OCI-LY1 (cell line): ENCODE measurements around the gene PDE4C.

ENCODE experiments used
- H2AFZ ChIP-seq: fragments of 200-600 bp; sonication (generic), shearing (Covaris generic); 2 replicates; pipeline ENCODE4 v1.6.0; 2014; ENCODE audit warnings: antibody characterized with exemption, mild to moderate bottlenecking, low read length
- H3F3A ChIP-seq: fragments of 200-600 bp; sonication (generic), shearing (Covaris generic); 2 replicates; pipeline ENCODE4 v1.6.0; 2014; ENCODE audit warnings: mild to moderate bottlenecking, antibody characterized with exemption, low read length, moderate library complexity; ENCODE audit not compliant: insufficient read depth
- H3K27ac ChIP-seq: fragments of 200-600 bp; sonication (generic); 2 replicates; pipeline ENCODE4 v1.5.1; 2014; ENCODE audit warnings: low read length, mixed run types, mild to moderate bottlenecking, low read depth; ENCODE audit not compliant: poor library complexity, severe bottlenecking
- H3K27me3 ChIP-seq: fragments of 200-600 bp; sonication (generic); 2 replicates; pipeline ENCODE4 v1.6.0; 2014; ENCODE audit warnings: antibody characterized with exemption, mild to moderate bottlenecking, low read length, moderate library complexity; ENCODE audit not compliant: insufficient read depth
- H3K36me3 ChIP-seq: fragments of 200-600 bp; sonication (generic); 2 replicates; pipeline ENCODE4 v1.6.1; 2014; ENCODE audit warnings: mild to moderate bottlenecking, antibody characterized with exemption, low read length, moderate library complexity, mixed read lengths; ENCODE audit not compliant: insufficient read depth
- H3K4me1 ChIP-seq: fragments of 200-600 bp; sonication (generic); 2 replicates; pipeline ENCODE4 v1.5.1; 2014; ENCODE audit warnings: mild to moderate bottlenecking, low read length, moderate library complexity; ENCODE audit not compliant: insufficient read depth, severe bottlenecking
- H3K4me2 ChIP-seq: fragments of 200-600 bp; sonication (generic), shearing (Covaris generic); 2 replicates; pipeline ENCODE4 v1.6.1; 2014; ENCODE audit warnings: low read length
- H3K4me3 ChIP-seq: fragments of 200-600 bp; sonication (generic); 2 replicates; pipeline ENCODE4 v1.5.1; 2014; ENCODE audit warnings: low read length, low read depth, mild to moderate bottlenecking, mixed read lengths; ENCODE audit not compliant: poor library complexity, severe bottlenecking
- H3K79me2 ChIP-seq: fragments of 200-600 bp; shearing (Covaris generic); 2 replicates; pipeline ENCODE4 v1.6.1; 2016; ENCODE audit warnings: mixed run types, low read length, mixed read lengths; ENCODE audit not compliant: insufficient read depth
- H3K9ac ChIP-seq: fragments of 200-600 bp; sonication (generic), shearing (Covaris generic); 2 replicates; pipeline ENCODE4 v1.6.1; 2014; ENCODE audit warnings: mild to moderate bottlenecking, low read length, mixed read lengths
- H3K9me2 ChIP-seq: fragments of 200-600 bp; sonication (generic), shearing (Covaris generic); 2 replicates; pipeline ENCODE4 v1.6.1; 2014; ENCODE audit warnings: low read depth, mild to moderate bottlenecking, low read length, mixed read lengths
- H3K9me3 ChIP-seq: fragments of 200-600 bp; shearing (Covaris generic); 2 replicates; pipeline ENCODE4 v1.6.1; 2014; ENCODE audit warnings: low read length, mixed read lengths
- H4K20me1 ChIP-seq: fragments of 200-600 bp; sonication (generic), shearing (Covaris generic); 2 replicates; pipeline ENCODE4 v1.6.0; 2016; ENCODE audit warnings: mild to moderate bottlenecking, low read length; ENCODE audit not compliant: insufficient read depth
- CTCF ChIP-seq: fragments of 200-600 bp; sonication (generic), shearing (Covaris generic); IDR thresholded peaks from 2 replicates; pipeline ENCODE4 v1.5.1; 2017; ENCODE audit warnings: mild to moderate bottlenecking, antibody characterized with exemption, low read length, moderate library complexity, mixed read lengths
- EZH2 ChIP-seq: fragments of 200-600 bp; sonication (generic), shearing (Covaris generic); IDR thresholded peaks from 2 replicates; pipeline ENCODE4 v1.8.0; 2017; ENCODE audit warnings: borderline replicate concordance, mixed run types, mild to moderate bottlenecking, antibody characterized with exemption, low read length, moderate library complexity, mixed read lengths

The PDE4C gene

GRCh38 chr19:18269070-18269723, 43.0 kb upstream of the PDE4C start:
- Histone ChIP-seq H3K4me2 (no peak overlapping the region), H3K79me2 (no peaks in the 10 kb centered on the region), H3F3A (no peaks in the 10 kb centered on the region), H3K36me3 (no peaks in the 10 kb centered on the region), H3K4me3 (no peak overlapping the region), H3K4me1 (no peaks in the 10 kb centered on the region), H3K9me3 (no peaks in the 10 kb centered on the region), H4K20me1 (no peaks in the 10 kb centered on the region), H2AFZ (no peak overlapping the region), H3K27ac (no peak overlapping the region), H3K9me2 (no peaks in the 10 kb centered on the region), H3K9ac (no peak overlapping the region), H3K27me3 (no peaks in the 10 kb centered on the region; the same call in 1 of the 2 replicates)
- TF ChIP-seq EZH2 (no peak), CTCF (no peak)

GRCh38 chr19:18266771-18267686, 40.8 kb upstream of the PDE4C start:
- H3K4me3 ChIP-seq, result no peak overlapping the region
- no peak overlapping the region for H3K4me2 ChIP-seq
- H3K27me3 ChIP-seq, result no peaks in the 10 kb centered on the region; the same call in 1 of the 2 replicates
- no peaks in the 10 kb centered on the region for H3K9me2 ChIP-seq
- H3K9me3 ChIP-seq, result no peaks in the 10 kb centered on the region
- no peaks in the 10 kb centered on the region for H3F3A ChIP-seq
- no peak overlapping the region for H3K27ac ChIP-seq
- H3K79me2 ChIP-seq, result no peaks in the 10 kb centered on the region
- no peak overlapping the region for H2AFZ ChIP-seq
- H3K4me1 ChIP-seq, result no peaks in the 10 kb centered on the region
- TF ChIP-seq CTCF (no peak), EZH2 (no peak)
- no peak overlapping the region for H3K9ac ChIP-seq
- no peaks in the 10 kb centered on the region for H3K36me3 ChIP-seq
- H4K20me1 ChIP-seq, result no peaks in the 10 kb centered on the region

DNA sequence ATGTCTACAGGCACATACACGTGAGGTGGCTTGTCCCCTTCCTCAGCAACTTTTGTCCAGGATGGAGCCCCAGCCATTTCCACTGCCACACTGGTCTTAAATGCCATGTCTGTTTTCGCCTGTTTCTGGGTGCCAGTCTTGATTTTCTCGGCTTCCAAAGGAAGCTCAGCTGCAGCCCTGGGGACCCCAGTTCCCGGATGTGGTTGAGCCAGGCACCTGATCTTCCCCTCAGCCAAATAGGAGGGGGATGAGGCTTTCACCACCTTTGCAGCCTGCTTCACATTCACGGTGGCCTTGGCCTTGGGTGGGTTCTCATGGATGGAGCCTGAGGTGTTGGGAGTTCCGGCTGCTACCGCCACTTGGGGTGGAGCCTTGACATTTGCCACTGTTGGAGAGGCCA, 39.3 kb upstream of the PDE4C start:
- no peaks in the 10 kb centered on the region for H3K9me3 ChIP-seq
- no peaks in the 10 kb centered on the region for H3K36me3 ChIP-seq
- no peak for TF ChIP-seq CTCF
- TF ChIP-seq EZH2, result no peak
- H3K79me2 ChIP-seq, result no peaks in the 10 kb centered on the region
- H3K27ac ChIP-seq, result no peak overlapping the region
- no peaks in the 10 kb centered on the region for H3K9me2 ChIP-seq
- H3K27me3 ChIP-seq, result no peaks in the 10 kb centered on the region; the same call in 1 of the 2 replicates
- H3K4me3 ChIP-seq, result no peak overlapping the region
- no peak overlapping the region for H2AFZ ChIP-seq
- H3K9ac ChIP-seq, result no peak overlapping the region
- no peaks in the 10 kb centered on the region for H4K20me1 ChIP-seq
- H3F3A ChIP-seq, result no peaks in the 10 kb centered on the region
- no peaks in the 10 kb centered on the region for H3K4me1 ChIP-seq
- no peak overlapping the region for H3K4me2 ChIP-seq
